ENCODE measurements around the gene PTCD1. TPM values are rescaled to one million over a fixed set of nuclear protein-coding genes. Genes with fewer than 3 reads are reported as not detected.

PTCD1 gene
- total and polyA plus RNA-seq, 2 experiments from 2014 or later, result 12.2 to 13.4 TPM

- no peak for DNase-seq (ENCODE audit: low spot score)
- H3K4me1 Mint-ChIP-seq, result peaks cover 14% of the 10 kb centered on the region
- no peaks in the 10 kb centered on the region for H3K36me3 ChIP-seq (ENCODE audit: insufficient read depth)
- no peaks in the 10 kb centered on the region for H3K27me3 ChIP-seq (ENCODE audit: insufficient read depth)
- H3K36me3 Mint-ChIP-seq (ENCODE audit: low read depth), result peaks cover 17% of the 10 kb centered on the region
- ATAC-seq, result no peak
- H3K27ac Mint-ChIP-seq, result no peak overlapping the region
- H3K27me3 Mint-ChIP-seq (ENCODE audit: insufficient read depth, low read depth, poor library complexity), result peaks cover 13% of the 10 kb centered on the region
- peaks cover 17% of the 10 kb centered on the region; the same call in 1 of the 2 replicates for H4K20me1 ChIP-seq (replicated peaks; ENCODE audit: insufficient read depth)
- H3K4me3 Mint-ChIP-seq, result no peak overlapping the region
- H3K27ac ChIP-seq (ENCODE audit: low read depth), result no peak overlapping the region
- H3K4me3 ChIP-seq, result no peak overlapping the region
- peaks cover 13% of the 10 kb centered on the region for H3K79me2 ChIP-seq (replicated peaks; ENCODE audit: insufficient read depth)
- no peaks in the 10 kb centered on the region for H3F3A ChIP-seq (replicated peaks; ENCODE audit: low read depth)
- H3K9me2 ChIP-seq (ENCODE audit: insufficient read depth), result no peaks in the 10 kb centered on the region
- H3K9me3 Mint-ChIP-seq, result no peaks in the 10 kb centered on the region
- no peak for TF ChIP-seq ETS1 (IDR thresholded peaks at IDR 0.05)
- TF ChIP-seq ZNF114 (CRISPR knock-in tag; IDR thresholded peaks at IDR 0.05), result no peak
- no peak for TF ChIP-seq POLR2AphosphoS5 (IDR thresholded peaks at IDR 0.05; ENCODE audit: low read depth)
- no peak for TF ChIP-seq JUNB (IDR thresholded peaks at IDR 0.05; ENCODE audit: unreplicated experiment)
- no peak for TF ChIP-seq CREB1 (CRISPR knock-in tag; IDR thresholded peaks at IDR 0.05; ENCODE audit: low read depth)
- no peak for TF ChIP-seq ZNF462 (CRISPR knock-in tag; IDR thresholded peaks at IDR 0.05)
- no peak for TF ChIP-seq ZNF331 (CRISPR knock-in tag; IDR thresholded peaks at IDR 0.05; ENCODE audit: low read depth)
- TF ChIP-seq NANOG (IDR thresholded peaks at IDR 0.05; ENCODE audit: borderline replicate concordance), result no peak
- no peak for TF ChIP-seq REST (IDR thresholded peaks at IDR 0.05; ENCODE audit: unreplicated experiment)
- TF ChIP-seq CTCF (conservative IDR thresholded peaks at IDR 0.05; ENCODE audit: low read depth in 2 of 2), result no peak
- TF ChIP-seq EZH2 (IDR thresholded peaks at IDR 0.05; ENCODE audit: low read depth, unreplicated experiment), result no peak
- TF ChIP-seq STAT1 (IDR thresholded peaks at IDR 0.05; ENCODE audit: unreplicated experiment), result no peak
- TF ChIP-seq EZH2phosphoT487 (IDR thresholded peaks at IDR 0.05; ENCODE audit: unreplicated experiment), result no peak
- no peak overlapping the region for H3K4me2 ChIP-seq
- H2AFZ ChIP-seq, result no peak overlapping the region
- 0 out of 2 replicates have a peak, but pooled peaks cover 10% of the 10 kb centered on the region for H3K4me1 ChIP-seq (ENCODE audit: insufficient read depth)
Observed at GRCh38 chr7:99381664-99382075, 56.9 kb downstream of the PTCD1 start.

Data from GM23338 (cell line).